GM12865 (cell line): ENCODE results near the gene CST6.

Source experiments
- DNase-seq: peaks from one replicate; pipeline ENCODE4 v3.0.0; 2010; ENCODE audit warnings: low read depth
- H3K4me3 ChIP-seq: 2 replicates; pipeline ENCODE4 v1.5.1; 2011; ENCODE audit warnings: mild to moderate bottlenecking, low read depth, low read length, control low read depth
- CTCF ChIP-seq: IDR thresholded peaks from 2 replicates; pipeline ENCODE4 v1.5.1; 2011; ENCODE audit warnings: low read length, control low read depth, low read depth, inconsistent platforms; ENCODE audit not compliant: insufficient read depth; ENCODE audit errors: missing control alignments

Gene CST6

GRCh38 chr11:65979261-65979759, 32.5 kb upstream of the CST6 start:
- no peak for TF ChIP-seq CTCF
- DNase-seq = no peak
- no peak overlapping the region for H3K4me3 ChIP-seq

GRCh38 chr11:65981101-65981740, 30.6 kb upstream of the CST6 start:
- no peak for TF ChIP-seq CTCF
- no peak overlapping the region for H3K4me3 ChIP-seq
- no peak for DNase-seq

GRCh38 chr11:65981972-65982823, 29.6 kb upstream of the CST6 start:
- TF ChIP-seq CTCF = no peak
- no peak for DNase-seq
- H3K4me3 ChIP-seq = no peak overlapping the region

- H3K4me3 ChIP-seq = no peak overlapping the region
- no peak for DNase-seq
- no peak for TF ChIP-seq CTCF
Observed at GRCh38 chr11:65982824-65983588, 28.8 kb upstream of the CST6 start.

GRCh38 chr11:65983589-65983987, 28.2 kb upstream of the CST6 start:
- H3K4me3 ChIP-seq = no peak overlapping the region
- no peak for DNase-seq
- no peak for TF ChIP-seq CTCF

GRCh38 chr11:65987336-65987735, 24.5 kb upstream of the CST6 start:
- TF ChIP-seq CTCF = no peak
- no peak for DNase-seq
- H3K4me3 ChIP-seq = no peak overlapping the region
